C1 segment of cervical spinal cord (tissue), 14 donors: ENCODE data around the gene IGFBPL1.

Experiments used
- DNase-seq, 14 donors: peaks; one replicate each; lab custom pipeline; 2025; lab: John Stamatoyannopoulos, UW

The IGFBPL1 gene

DNA sequence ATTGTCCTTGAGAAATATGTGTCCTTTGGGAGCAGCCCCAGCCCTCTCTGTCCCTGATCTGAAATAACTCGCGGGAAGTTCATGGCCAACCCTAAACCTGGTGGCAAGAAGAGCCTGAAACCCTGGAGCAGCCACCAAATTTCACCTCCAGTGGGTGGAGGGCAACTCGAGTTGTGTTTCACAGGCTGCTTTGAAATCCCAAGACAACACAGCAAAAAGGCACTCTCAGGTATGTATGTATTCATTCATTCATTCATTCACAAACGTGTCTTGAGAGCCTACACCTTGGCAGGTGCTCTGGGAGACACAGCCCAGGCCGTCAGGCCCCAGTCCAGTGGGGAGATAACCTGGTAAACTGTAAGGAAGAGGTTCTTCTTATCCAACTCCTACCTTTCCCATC, 67.4 kb downstream of the IGFBPL1 start:
- DNase-seq, result no peak
